Left lung (tissue), 10 donors: ENCODE results near the gene TOP1. TPM values are rescaled to one million over a fixed set of nuclear protein-coding genes. Genes with fewer than 3 reads are reported as not detected.

Experiments
- ATAC-seq: fragments of 200-7000 bp; cut with Tn5 transposase; one replicate; pipeline ENCODE4 v1.9.1; 2020; ENCODE audit warnings: moderate library complexity
- DNase-seq, 4 donors: peaks; one replicate each; pipeline ENCODE4 v3.0.0-alpha.2; 2013 to 2020
- H3K27ac ChIP-seq, 2 donors: fragments of 200-600 bp; sonication (generic) in 1 of 2; one replicate each; pipeline versions ENCODE4 v1.5.0 to v1.8.0; 2020 to 2021
- H3K27me3 ChIP-seq, 2 donors: fragments of 200-600 bp; sonication (generic) in 1 of 2; one replicate each; pipeline versions ENCODE4 v1.5.0 to v1.8.0; 2020 to 2021
- H3K36me3 ChIP-seq, 2 donors: fragments of 200-600 bp; sonication (generic) in 1 of 2; one replicate each; pipeline versions ENCODE4 v1.5.0 to v1.8.0; 2020 to 2021
- H3K4me1 ChIP-seq, 2 donors: fragments of 200-600 bp; one replicate each; pipeline ENCODE4 v1.8.0; 2021
- H3K4me3 ChIP-seq, 2 donors: fragments of 200-600 bp; sonication (generic) in 1 of 2; one replicate each; pipeline versions ENCODE4 v1.5.0 to v1.8.0; 2020 to 2021; ENCODE audit warnings: mild to moderate bottlenecking in 1 of 2
- H3K9me3 ChIP-seq, 2 donors: fragments of 200-600 bp; sonication (generic) in 1 of 2; one replicate each; pipeline versions ENCODE4 v1.5.0 to v1.8.0; 2020 to 2021
- CTCF ChIP-seq, 2 donors: fragments of 200-600 bp; sonication (generic) in 1 of 2; IDR thresholded peaks; one replicate each; pipeline versions ENCODE4 v1.5.0 to v1.8.0; 2021; ENCODE audit warnings: antibody characterized with exemption in 2 of 2
- intact Hi-C, 2 donors: fragments of 100-400 bp; cut with DNase I; formaldehyde crosslinking; loops; one replicate each; pipeline versions ENCODE4 v1.11.2 to v1.14.2; 2022
- polyA plus RNA-seq, 6 donors: library from polyadenylated mRNA; unstranded; fragments of 120-200 nt; gene quantifications; one replicate each; pipeline ENCODE4 v1.2.1, GENCODE V29; 2013; ENCODE audit not compliant: insufficient read length in 6 of 6
- total RNA-seq, 2 donors: library from RNA; stranded (reverse); fragmentation: NEBNext Ultra II Directional; extraction: Animal tissue kit (Norgen Biotek cat#: 25700); gene quantifications; one replicate each; pipeline ENCODE4 v1.2.1, GENCODE V29; 2021
- donor health status: DM: no; HTN: yes; CAD: no.
- donor health status: DM: no; HTN: no; CAD: no.

TOP1 gene
- total and polyA plus RNA-seq, 8 donors, result 68.0 to 99.3 (median 95.5) TPM

DNA sequence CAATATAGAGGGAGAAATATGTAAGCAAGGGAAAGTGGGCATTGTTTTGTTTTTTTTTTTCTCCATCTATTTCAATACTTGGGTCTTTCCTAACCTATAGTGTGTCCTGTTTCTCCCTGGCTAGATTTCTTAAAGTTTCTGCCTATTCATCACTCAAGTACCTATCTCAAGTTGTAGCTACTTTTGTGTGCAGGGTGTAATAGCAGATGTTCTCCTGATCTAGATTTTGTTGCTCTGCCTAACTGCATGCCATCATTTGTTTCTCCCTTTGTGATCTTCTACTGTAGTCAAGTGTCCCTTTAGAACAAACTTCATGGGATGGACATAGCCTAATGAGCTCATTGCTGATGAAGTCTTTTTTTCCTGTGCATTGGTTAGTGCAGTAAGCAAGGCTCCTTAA lies 45.8 kb downstream of the TOP1 start:
- Histone ChIP-seq H3K4me3 (no peak overlapping the region), H3K4me1 (peaks cover 11 to 78% of the 10 kb centered on the region in 2 donors), H3K9me3 (no peaks in the 10 kb centered on the region), H3K36me3 (peaks cover 0 to 28% of the 10 kb centered on the region in 2 donors), H3K27me3 (no peaks in the 10 kb centered on the region), H3K27ac (no peak overlapping the region)
- TF ChIP-seq CTCF (IDR thresholded peaks at IDR 0.05), result no peak
- DNase-seq (no peak), ATAC-seq (no peak)
- intact Hi-C loops, result no loop called here

GRCh38 chr20:41076776-41077175 lies 48.2 kb downstream of the TOP1 start:
- Histone ChIP-seq H3K4me1 (peaks cover 8 to 65% of the 10 kb centered on the region in 2 donors), H3K27me3 (no peaks in the 10 kb centered on the region), H3K4me3 (no peak overlapping the region), H3K9me3 (no peaks in the 10 kb centered on the region), H3K36me3 (peaks cover 0 to 52% of the 10 kb centered on the region in 2 donors), H3K27ac (no peak overlapping the region)
- DNase-seq, result no peak
- no peak for TF ChIP-seq CTCF (IDR thresholded peaks at IDR 0.05)
- ATAC-seq, result no peak
- intact Hi-C loops, result no loop called here

GRCh38 chr20:41078329-41078728 lies 49.7 kb downstream of the TOP1 start:
- Histone ChIP-seq H3K9me3 (no peaks in the 10 kb centered on the region), H3K4me3 (no peak overlapping the region), H3K27ac (peak overlapping the region in 1 of 2 donors; percentile 20), H3K4me1 (peaks cover 0 to 50% of the 10 kb centered on the region in 2 donors), H3K27me3 (no peaks in the 10 kb centered on the region), H3K36me3 (peaks cover 0 to 66% of the 10 kb centered on the region in 2 donors)
- intact Hi-C loops, result no loop called here
- peak in 1 of 2 donors; percentile 41 for TF ChIP-seq CTCF (IDR thresholded peaks at IDR 0.05)
- ATAC-seq (peak; percentile 87), DNase-seq (peak in 2 of 4 donors; percentile 33 to 47)

DNA sequence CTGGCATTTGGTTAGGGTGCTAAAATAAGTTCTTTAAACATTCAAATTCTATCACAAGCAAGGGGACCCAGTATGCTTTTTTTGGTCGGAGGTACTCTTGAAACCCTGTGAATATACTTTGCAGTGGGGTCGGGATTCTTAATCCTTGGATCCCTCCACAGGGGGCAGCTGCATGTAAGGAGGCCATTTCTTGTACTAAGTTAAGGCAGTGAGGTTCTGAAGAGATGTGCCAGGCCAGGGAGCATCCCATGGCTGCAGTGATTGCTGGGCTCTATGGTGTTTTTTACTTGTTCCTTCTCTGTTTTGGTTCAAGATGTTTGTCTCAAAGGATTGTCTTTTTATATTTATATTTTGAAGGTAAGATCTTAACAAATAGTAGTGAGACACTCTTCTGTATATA lies 50.4 kb downstream of the TOP1 start:
- Histone ChIP-seq H3K4me1 (peaks cover 0 to 45% of the 10 kb centered on the region in 2 donors), H3K9me3 (no peaks in the 10 kb centered on the region), H3K4me3 (no peak overlapping the region), H3K36me3 (peaks cover 0 to 73% of the 10 kb centered on the region in 2 donors), H3K27me3 (no peaks in the 10 kb centered on the region), H3K27ac (no peak overlapping the region)
- TF ChIP-seq CTCF (IDR thresholded peaks at IDR 0.05), result no peak
- DNase-seq (no peak), ATAC-seq (no peak)
- intact Hi-C loops, result no loop called here

- no peak for TF ChIP-seq CTCF (IDR thresholded peaks at IDR 0.05)
- intact Hi-C loops, result no loop called here
- DNase-seq (no peak), ATAC-seq (no peak)
- Histone ChIP-seq H3K4me3 (no peak overlapping the region), H3K36me3 (peaks cover 0 to 91% of the 10 kb centered on the region in 2 donors), H3K4me1 (peaks cover 0 to 32% of the 10 kb centered on the region in 2 donors), H3K27me3 (no peaks in the 10 kb centered on the region), H3K27ac (no peak overlapping the region), H3K9me3 (no peaks in the 10 kb centered on the region)
Observed at GRCh38 chr20:41080866-41081265, 52.2 kb downstream of the TOP1 start.
